Vagina (tissue), 2 donors: ENCODE data around the gene BPIFB6. TPM values are rescaled to one million over a fixed set of nuclear protein-coding genes. Genes with fewer than 3 reads are reported as not detected.

Experiments
- DNase-seq, 2 donors: peaks; one replicate each; pipeline ENCODE4 v3.0.0-alpha.2; 2017; ENCODE audit errors: extremely low spot score in 2 of 2
- H3K27ac ChIP-seq: fragments of 200-600 bp; sonication (generic); one replicate; pipeline ENCODE4 v1.5.1; 2019
- H3K27me3 ChIP-seq: fragments of 200-600 bp; sonication (generic); one replicate; pipeline ENCODE4 v1.5.1; 2019
- H3K36me3 ChIP-seq, 2 donors: fragments of 200-600 bp; sonication (generic); one replicate each; pipeline ENCODE4 v1.5.1; 2017 to 2019
- H3K4me1 ChIP-seq: fragments of 200-600 bp; sonication (generic); one replicate; pipeline ENCODE4 v1.5.1; 2019
- H3K4me3 ChIP-seq, 2 donors: fragments of 200-600 bp; sonication (generic); 1 replicate in 1 of 2; 2 replicates in 1 of 2; pipeline ENCODE4 v1.5.1; 2016 to 2019
- H3K9me3 ChIP-seq: fragments of 200-600 bp; sonication (generic); one replicate; pipeline ENCODE4 v1.5.1; 2019
- CTCF ChIP-seq, 3 experiments: fragments of 450-650 bp in 2 of 3; fragments of 200-600 bp in 1 of 3; sonication (generic) in 1 of 3; IDR thresholded peaks; one replicate each; pipeline ENCODE4 v1.5.1; 2017 to 2019; ENCODE audit warnings: antibody characterized with exemption in 3 of 3, mild to moderate bottlenecking in 2 of 3, moderate library complexity in 2 of 3
- POLR2A ChIP-seq, 2 donors: fragments of 450-650 bp; IDR thresholded peaks; one replicate each; pipeline ENCODE4 v1.6.1; 2017; ENCODE audit warnings: antibody characterized with exemption in 2 of 2, mild to moderate bottlenecking in 2 of 2, moderate library complexity in 2 of 2
- POLR2AphosphoS5 ChIP-seq, 2 donors: sonication (generic); formaldehyde crosslinking; IDR thresholded peaks; one replicate each; pipeline ENCODE4 v1.9.0; 2017; ENCODE audit warnings: antibody characterized with exemption in 2 of 2, mild to moderate bottlenecking in 2 of 2, low read depth in 1 of 2; ENCODE audit not compliant: insufficient read depth in 1 of 2
- intact Hi-C: fragments of 100-400 bp; cut with DNase I; formaldehyde crosslinking; loops from one replicate; pipeline ENCODE4 v1.15.1; 2023
- total RNA-seq: library from RNA; depleted of rRNA; stranded (reverse); fragments of >200 nt; gene quantifications from one replicate; pipeline ENCODE4 v1.2.3, GENCODE V29; 2016

The BPIFB6 gene
- total RNA-seq, 1 donor from 2014 or later = not detected

- DNase-seq = no peak
- H3K27me3 ChIP-seq = no peaks in the 10 kb centered on the region
- no peak for TF ChIP-seq POLR2AphosphoS5 (IDR thresholded peaks at IDR 0.05; ENCODE audit: insufficient read depth in 1 of 2, low read depth in 1 of 2)
- no peak for TF ChIP-seq CTCF (IDR thresholded peaks at IDR 0.05)
- no peak for TF ChIP-seq POLR2A (IDR thresholded peaks at IDR 0.05)
- no peaks in the 10 kb centered on the region for H3K4me1 ChIP-seq
- intact Hi-C loops = no loop called here
- H3K36me3 ChIP-seq = no peaks in the 10 kb centered on the region
- H3K4me3 ChIP-seq = no peak overlapping the region
- no peak overlapping the region for H3K27ac ChIP-seq
- H3K9me3 ChIP-seq = no peaks in the 10 kb centered on the region
Observed at GRCh38 chr20:33017542-33017941, 13.9 kb upstream of the BPIFB6 start.

- Histone ChIP-seq H3K4me3 (no peak overlapping the region), H3K9me3 (no peaks in the 10 kb centered on the region), H3K36me3 (no peaks in the 10 kb centered on the region), H3K27me3 (no peaks in the 10 kb centered on the region), H3K27ac (no peak overlapping the region), H3K4me1 (no peaks in the 10 kb centered on the region)
- no peak for DNase-seq
- intact Hi-C loops = no loop called here
- TF ChIP-seq CTCF (IDR thresholded peaks at IDR 0.05) = no peak
- TF ChIP-seq POLR2AphosphoS5 (IDR thresholded peaks at IDR 0.05; ENCODE audit: insufficient read depth in 1 of 2, low read depth in 1 of 2) = no peak
- TF ChIP-seq POLR2A (IDR thresholded peaks at IDR 0.05) = no peak
Observed at GRCh38 chr20:33018169-33018931, 13.1 kb upstream of the BPIFB6 start.

- Histone ChIP-seq H3K4me3 (no peak overlapping the region), H3K27ac (no peak overlapping the region), H3K27me3 (no peaks in the 10 kb centered on the region), H3K9me3 (no peaks in the 10 kb centered on the region), H3K4me1 (no peaks in the 10 kb centered on the region), H3K36me3 (no peaks in the 10 kb centered on the region)
- DNase-seq = no peak
- no peak for TF ChIP-seq POLR2A (IDR thresholded peaks at IDR 0.05)
- no peak for TF ChIP-seq CTCF (IDR thresholded peaks at IDR 0.05)
- TF ChIP-seq POLR2AphosphoS5 (IDR thresholded peaks at IDR 0.05; ENCODE audit: insufficient read depth in 1 of 2, low read depth in 1 of 2) = no peak
- intact Hi-C loops = no loop called here
Observed at GRCh38 chr20:33019465-33020277, 11.8 kb upstream of the BPIFB6 start.

GRCh38 chr20:33020278-33021161, 10.9 kb upstream of the BPIFB6 start:
- Histone ChIP-seq H3K4me1 (no peaks in the 10 kb centered on the region), H3K4me3 (no peak overlapping the region), H3K27me3 (no peaks in the 10 kb centered on the region), H3K27ac (no peak overlapping the region), H3K36me3 (no peaks in the 10 kb centered on the region), H3K9me3 (no peaks in the 10 kb centered on the region)
- intact Hi-C loops = no loop called here
- DNase-seq = no peak
- TF ChIP-seq POLR2AphosphoS5 (IDR thresholded peaks at IDR 0.05; ENCODE audit: insufficient read depth in 1 of 2, low read depth in 1 of 2) (no peak), POLR2A (IDR thresholded peaks at IDR 0.05) (no peak), CTCF (IDR thresholded peaks at IDR 0.05) (no peak)
